Superior temporal gyrus (tissue), 1 donor: ENCODE results near the gene CD63.

Experiments
- DNase-seq: peaks from one replicate; pipeline ENCODE4 v3.0.0-alpha.2; 2016; ENCODE audit errors: extremely low spot score

CD63 gene

GRCh38 chr12:55739025-55739378 lies 10.2 kb upstream of the CD63 start:
- DNase-seq = no peak

GRCh38 chr12:55738123-55739024 lies 9.6 kb upstream of the CD63 start:
- DNase-seq = peak; percentile 99

- DNase-seq = no peak
Measured at GRCh38 chr12:55737581-55738122, 8.8 kb upstream of the CD63 start.

- DNase-seq = peak; percentile 75
Measured at GRCh38 chr12:55736780-55737580, 8.2 kb upstream of the CD63 start.

- no peak for DNase-seq
Measured at GRCh38 chr12:55736076-55736475, 7.3 kb upstream of the CD63 start.

GRCh38 chr12:55734595-55734994 lies 5.8 kb upstream of the CD63 start:
- no peak for DNase-seq

GRCh38 chr12:55733858-55734257 lies 5.0 kb upstream of the CD63 start:
- DNase-seq = no peak

- DNase-seq = no peak
Measured at GRCh38 chr12:55733021-55733555, 4.3 kb upstream of the CD63 start.

GRCh38 chr12:55732288-55732687 lies 3.5 kb upstream of the CD63 start:
- DNase-seq = no peak

GRCh38 chr12:55729819-55730818 lies 1.3 kb upstream of the CD63 start:
- DNase-seq = peak; percentile 78

- no peak for DNase-seq
Measured at GRCh38 chr12:55728186-55728938, 447 bp downstream of the CD63 start.

- DNase-seq = no peak
Measured at GRCh38 chr12:55727643-55728185, 1.1 kb downstream of the CD63 start.

GRCh38 chr12:55726971-55727370 lies 1.8 kb downstream of the CD63 start:
- no peak for DNase-seq

GRCh38 chr12:55725556-55725955 lies 3.3 kb downstream of the CD63 start:
- DNase-seq = no peak

- DNase-seq = no peak
Measured at GRCh38 chr12:55724940-55725309, 3.9 kb downstream of the CD63 start.

GRCh38 chr12:55724226-55724939 lies 4.4 kb downstream of the CD63 start:
- peak; percentile 74 for DNase-seq

- DNase-seq = no peak
Measured at GRCh38 chr12:55723516-55724225, 5.1 kb downstream of the CD63 start.

GRCh38 chr12:55722948-55723347 lies 5.9 kb downstream of the CD63 start:
- no peak for DNase-seq
